ENCODE data around the gene GPR3. TPM values are rescaled to one million over a fixed set of nuclear protein-coding genes. Genes with fewer than 3 reads are reported as not detected.

Gene GPR3
- total RNA-seq, 1 donor from 2014 or later, result 0.86 TPM

DNA sequence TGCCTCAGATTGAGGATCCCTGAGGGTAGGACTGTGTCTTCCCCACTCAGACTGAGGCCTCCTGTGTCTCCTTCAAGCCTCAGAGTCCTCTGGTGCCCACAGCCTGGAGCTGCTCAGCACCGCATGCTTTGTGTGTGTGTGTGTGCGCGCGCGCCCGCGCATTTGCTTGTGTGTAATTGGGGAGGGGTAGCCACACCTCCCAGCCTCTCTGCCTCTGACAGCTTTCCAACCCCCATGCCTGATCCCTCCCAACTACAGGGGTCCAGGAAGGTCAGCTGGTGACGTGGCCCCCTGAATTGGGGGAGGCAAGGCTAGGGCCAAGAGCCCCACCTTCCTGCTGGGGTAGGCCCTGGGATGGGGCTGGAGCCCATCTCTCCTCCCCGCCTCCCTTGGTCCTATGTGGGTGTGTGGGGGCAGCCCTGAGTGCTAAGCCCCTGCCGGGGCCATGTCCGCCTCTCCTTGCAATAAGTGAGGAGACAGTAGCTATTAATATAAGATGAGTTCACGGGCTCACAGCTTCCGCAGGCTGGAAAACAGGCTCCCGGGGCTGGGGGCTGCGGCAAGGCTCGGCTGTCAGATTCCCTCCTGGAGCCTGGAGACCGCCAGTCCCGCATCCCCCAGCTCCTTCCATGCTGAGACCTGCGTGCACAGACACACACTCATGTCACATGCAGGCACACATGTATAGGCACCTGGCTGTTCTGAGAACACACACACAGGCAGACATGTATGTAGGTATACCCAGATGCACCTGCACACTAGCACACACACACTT lies 7.0 kb downstream of the GPR3 start:
- H3K9me3 Mint-ChIP-seq (ENCODE audit: unreplicated experiment), result no peaks in the 10 kb centered on the region
- Histone ChIP-seq H3K9me3 (ENCODE audit: insufficient read depth, low read depth, low read length) (no peaks in the 10 kb centered on the region), H3K27me3 (ENCODE audit: insufficient read depth, low read length) (no peaks in the 10 kb centered on the region), H3K4me2 (ENCODE audit: low read length) (no peak overlapping the region), H2AFZ (ENCODE audit: low read depth, low read length) (no peak overlapping the region), H3K79me2 (ENCODE audit: insufficient read depth, low read length) (no peaks in the 10 kb centered on the region), H3K4me1 (ENCODE audit: insufficient read depth, low read length) (peaks cover 20% of the 10 kb centered on the region), H4K20me1 (ENCODE audit: insufficient read depth, low read length) (peaks cover 5% of the 10 kb centered on the region), H3K36me3 (ENCODE audit: insufficient read depth, low read length) (no peaks in the 10 kb centered on the region), H3K27ac (ENCODE audit: low read depth, low read length) (no peak overlapping the region), H3K4me3 (ENCODE audit: insufficient read depth, low read depth, low read length) (no peak overlapping the region), H3K9ac (ENCODE audit: low read length) (no peak overlapping the region)
- H3K27ac Mint-ChIP-seq (ENCODE audit: unreplicated experiment), result no peak overlapping the region
- TF ChIP-seq EZH2 (IDR thresholded peaks at IDR 0.05; ENCODE audit: insufficient read depth, low read length) (no peak), CTCF (IDR thresholded peaks at IDR 0.05; ENCODE audit: insufficient read depth, low read depth, low read length) (no peak)
- no peak overlapping the region for H3K4me3 Mint-ChIP-seq (ENCODE audit: unreplicated experiment)
- no peaks in the 10 kb centered on the region for H3K36me3 Mint-ChIP-seq (ENCODE audit: low read depth, unreplicated experiment)
- FAIRE-seq (no peak), DNase-seq (ENCODE audit: low read depth) (no peak)
- no peaks in the 10 kb centered on the region for H3K27me3 Mint-ChIP-seq (ENCODE audit: low read depth, unreplicated experiment)
- H3K4me1 Mint-ChIP-seq (ENCODE audit: low read depth, unreplicated experiment), result peaks cover 20% of the 10 kb centered on the region

DNA sequence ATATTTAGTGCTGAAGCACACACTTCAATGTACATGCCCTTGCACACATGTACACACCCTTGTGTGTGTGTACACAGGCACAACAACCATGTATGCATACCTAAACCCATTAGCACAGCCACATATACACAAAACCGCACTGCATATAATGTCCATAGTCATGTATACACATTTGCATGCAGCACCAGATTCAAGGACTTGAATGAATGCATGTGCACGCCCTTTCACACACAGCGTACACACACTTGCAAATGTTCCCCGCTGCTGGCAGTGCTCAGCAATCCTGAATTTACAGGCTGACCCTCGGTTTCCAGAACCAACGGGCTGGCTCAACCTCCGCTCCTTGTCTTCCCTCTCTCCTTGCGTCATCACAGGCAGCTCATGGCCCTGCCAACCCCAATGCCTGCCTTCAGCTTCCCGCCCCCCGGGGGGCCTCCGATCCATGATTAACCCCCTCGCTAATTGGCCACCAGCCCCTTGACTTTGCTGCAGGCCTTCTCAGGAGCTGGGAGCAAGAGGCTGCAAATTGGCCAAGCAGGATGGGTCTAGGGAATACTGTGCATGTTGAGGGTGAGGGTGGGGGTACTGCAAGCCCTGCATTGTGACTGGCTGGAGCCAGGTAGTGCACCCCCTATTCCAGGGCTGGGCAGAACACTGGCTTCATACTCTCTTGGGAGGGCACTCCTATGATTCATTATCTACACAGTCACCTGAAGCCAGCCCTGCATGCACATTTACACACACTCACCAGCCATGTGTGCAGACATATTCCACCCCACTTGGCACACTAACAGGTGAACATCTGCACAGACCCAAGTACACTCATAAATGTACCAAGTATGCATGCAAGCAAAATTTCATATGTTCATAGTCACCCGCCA lies 7.9 kb downstream of the GPR3 start:
- Histone ChIP-seq H3K4me3 (ENCODE audit: insufficient read depth, low read depth, low read length) (no peak overlapping the region), H3K4me1 (ENCODE audit: insufficient read depth, low read length) (peaks cover 20% of the 10 kb centered on the region), H3K79me2 (ENCODE audit: insufficient read depth, low read length) (no peaks in the 10 kb centered on the region), H4K20me1 (ENCODE audit: insufficient read depth, low read length) (no peaks in the 10 kb centered on the region), H3K9ac (ENCODE audit: low read length) (no peak overlapping the region), H3K4me2 (ENCODE audit: low read length) (no peak overlapping the region), H2AFZ (ENCODE audit: low read depth, low read length) (no peak overlapping the region), H3K27ac (ENCODE audit: low read depth, low read length) (no peak overlapping the region), H3K36me3 (ENCODE audit: insufficient read depth, low read length) (no peaks in the 10 kb centered on the region), H3K27me3 (ENCODE audit: insufficient read depth, low read length) (no peaks in the 10 kb centered on the region), H3K9me3 (ENCODE audit: insufficient read depth, low read depth, low read length) (no peaks in the 10 kb centered on the region)
- Mint-ChIP-seq H3K9me3 (ENCODE audit: unreplicated experiment) (no peaks in the 10 kb centered on the region), H3K36me3 (ENCODE audit: low read depth, unreplicated experiment) (no peaks in the 10 kb centered on the region), H3K4me1 (ENCODE audit: low read depth, unreplicated experiment) (peaks cover 20% of the 10 kb centered on the region), H3K4me3 (ENCODE audit: unreplicated experiment) (no peak overlapping the region), H3K27ac (ENCODE audit: unreplicated experiment) (peak overlapping the region; percentile 66), H3K27me3 (ENCODE audit: low read depth, unreplicated experiment) (no peaks in the 10 kb centered on the region)
- no peak for FAIRE-seq
- no peak for TF ChIP-seq CTCF (IDR thresholded peaks at IDR 0.05; ENCODE audit: insufficient read depth, low read depth, low read length)
- TF ChIP-seq EZH2 (IDR thresholded peaks at IDR 0.05; ENCODE audit: insufficient read depth, low read length), result no peak
- no peak for DNase-seq (ENCODE audit: low read depth)
